GM23338 (cell line): ENCODE measurements around the gene CSNK1A1. TPM values are rescaled to one million over a fixed set of nuclear protein-coding genes. Genes with fewer than 3 reads are reported as not detected.

Source experiments
- ATAC-seq: fragments of 200-7000 bp; cut with Tn5 transposase; 3 replicates; pipeline ENCODE4 v1.9.1; 2020
- DNase-seq: peaks from one replicate; pipeline ENCODE4 v3.0.0-alpha.2; 2015; ENCODE audit warnings: low spot score
- H2AFZ ChIP-seq: fragments of 200-600 bp; sonication (generic); 2 replicates; pipeline ENCODE4 v1.8.0; 2016; ENCODE audit warnings: antibody characterized with exemption, mild to moderate bottlenecking, moderate library complexity
- H3F3A ChIP-seq: fragments of 200-600 bp; sonication (generic); replicated peaks from 2 replicates; pipeline ENCODE4 v1.8.0; 2017; ENCODE audit warnings: antibody characterized with exemption, mixed run types, low read depth
- H3K27ac ChIP-seq: fragments of 200-600 bp; sonication (generic); 2 replicates; pipeline ENCODE4 v1.6.1; 2016; ENCODE audit warnings: low read depth
- H3K27me3 ChIP-seq: fragments of 200-600 bp; sonication (generic); 2 replicates; pipeline ENCODE4 v1.8.0; 2016; ENCODE audit warnings: mild to moderate bottlenecking, mixed run types, moderate library complexity; ENCODE audit not compliant: insufficient read depth
- H3K36me3 ChIP-seq: fragments of 200-600 bp; sonication (generic); 2 replicates; pipeline ENCODE4 v1.8.0; 2016; ENCODE audit warnings: mild to moderate bottlenecking; ENCODE audit not compliant: insufficient read depth
- H3K4me1 ChIP-seq: fragments of 200-600 bp; sonication (generic); 2 replicates; pipeline ENCODE4 v1.8.0; 2016; ENCODE audit warnings: mild to moderate bottlenecking, moderate library complexity; ENCODE audit not compliant: insufficient read depth
- H3K4me2 ChIP-seq: fragments of 200-600 bp; sonication (generic); 2 replicates; pipeline ENCODE4 v1.7.1; 2017; ENCODE audit warnings: mixed run types
- H3K4me3 ChIP-seq: fragments of 200-600 bp; sonication (generic); 2 replicates; pipeline ENCODE4 v1.6.1; 2016; ENCODE audit warnings: mixed run types
- H3K79me2 ChIP-seq: fragments of 200-600 bp; sonication (generic); replicated peaks from 2 replicates; pipeline ENCODE4 v1.8.0; 2017; ENCODE audit warnings: mild to moderate bottlenecking; ENCODE audit not compliant: insufficient read depth
- H3K9me2 ChIP-seq: fragments of 200-600 bp; sonication (generic); 2 replicates; pipeline ENCODE4 v1.8.0; 2017; ENCODE audit not compliant: insufficient read depth
- H4K20me1 ChIP-seq: fragments of 200-600 bp; sonication (generic); replicated peaks from 2 replicates; pipeline ENCODE4 v1.8.0; 2017; ENCODE audit warnings: mild to moderate bottlenecking; ENCODE audit not compliant: insufficient read depth
- H3K27ac Mint-ChIP-seq: 2 replicates; pipeline ENCODE4 v1.8.0; 2020; ENCODE audit warnings: inconsistent platforms, mild to moderate bottlenecking, moderate library complexity, mixed read lengths
- H3K27me3 Mint-ChIP-seq: 3 replicates; pipeline ENCODE4 v1.8.0; 2022; ENCODE audit warnings: low read depth, mild to moderate bottlenecking, moderate library complexity, mixed read lengths, inconsistent platforms; ENCODE audit not compliant: insufficient read depth, poor library complexity
- H3K36me3 Mint-ChIP-seq: 3 replicates; pipeline ENCODE4 v1.8.0; 2021; ENCODE audit warnings: low read depth, mild to moderate bottlenecking, inconsistent platforms, moderate library complexity, mixed read lengths
- H3K4me1 Mint-ChIP-seq: 3 replicates; pipeline ENCODE4 v1.8.0; 2020; ENCODE audit warnings: mild to moderate bottlenecking, inconsistent platforms, mixed read lengths
- H3K4me3 Mint-ChIP-seq: 3 replicates; pipeline ENCODE4 v1.8.0; 2021; ENCODE audit warnings: moderate library complexity, mild to moderate bottlenecking, inconsistent platforms, mixed read lengths
- H3K9me3 Mint-ChIP-seq: 3 replicates; pipeline ENCODE4 v1.8.0; 2020; ENCODE audit warnings: moderate library complexity, mild to moderate bottlenecking, inconsistent platforms, mixed read lengths
- EZH2 ChIP-seq: fragments of 200-600 bp; sonication (generic); IDR thresholded peaks from one replicate; pipeline ENCODE4 v1.8.0; 2017; ENCODE audit warnings: antibody characterized with exemption, mild to moderate bottlenecking, low read depth; ENCODE audit not compliant: unreplicated experiment
- EZH2phosphoT487 ChIP-seq: fragments of 200-600 bp; sonication (generic); IDR thresholded peaks from one replicate; pipeline ENCODE4 v1.8.1; 2018; ENCODE audit warnings: antibody characterized with exemption; ENCODE audit not compliant: unreplicated experiment
- STAT1 ChIP-seq: IDR thresholded peaks from one replicate; pipeline ENCODE4 v1.6.1; 2016; ENCODE audit warnings: antibody characterized with exemption; ENCODE audit not compliant: unreplicated experiment
- polyA plus RNA-seq: library from polyadenylated mRNA; unstranded; fragments of >200 nt; fragmentation: Nextera tagmentation; extraction: Ambion mirVana; gene quantifications from 2 replicates; pipeline ENCODE4 v1.2.1, GENCODE V29; 2016
- total RNA-seq: library from RNA; depleted of rRNA; stranded (reverse); fragments of >200 nt; shearing (Covaris generic); gene quantifications from 2 replicates; pipeline ENCODE4 v1.2.3, GENCODE V29; 2014
- TF ChIP-seq, protein P1 (sequence below): fragments of 250-450 bp; sonication (Bioruptor Pico); IDR thresholded peaks from 2 replicates; pipeline ENCODE4 v1.5.0; 2020; ENCODE audit warnings: mild to moderate bottlenecking, moderate library complexity

The CSNK1A1 gene
- total and polyA plus RNA-seq, 2 experiments from 2014 or later, result 110 to 233 TPM

DNA sequence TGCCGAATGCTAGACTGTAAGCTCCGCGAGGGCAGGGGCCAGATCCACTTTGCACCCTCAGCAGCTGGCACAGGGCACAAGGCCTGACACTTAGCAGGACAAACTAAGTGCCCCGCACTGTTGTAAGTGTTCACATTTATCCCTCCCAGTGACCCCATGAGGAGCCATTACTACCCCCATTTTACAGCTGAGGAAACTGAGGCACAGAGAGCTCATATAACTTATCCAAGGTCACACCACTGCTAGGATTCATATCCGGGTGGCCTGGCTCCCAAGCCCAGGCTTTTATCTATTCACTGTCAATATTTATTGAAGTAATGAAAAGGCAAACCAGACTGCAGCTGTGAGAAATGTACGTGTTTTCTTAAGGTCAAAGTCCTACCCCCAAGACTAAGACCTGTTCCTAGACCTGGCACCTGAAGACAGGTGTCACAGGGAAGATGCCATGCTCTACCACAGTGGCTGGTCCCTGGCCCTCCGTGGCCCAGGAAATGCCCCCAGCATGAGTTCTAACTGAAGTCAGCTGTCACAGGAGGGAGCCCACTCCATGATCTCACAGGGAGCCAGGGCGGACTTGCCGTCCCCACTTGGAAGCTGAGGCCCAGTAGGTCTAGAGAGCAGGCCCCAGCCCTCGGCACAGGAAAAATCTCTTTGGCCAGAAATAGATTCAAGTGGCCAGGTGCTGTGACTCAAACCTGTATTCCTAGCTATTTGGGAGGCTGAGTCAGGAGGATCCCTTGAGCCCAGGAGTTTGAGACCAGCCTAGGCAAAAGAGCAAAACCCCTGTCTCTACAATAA, 97.4 kb downstream of the CSNK1A1 start (continued):
- TF ChIP-seq, protein P1, sequence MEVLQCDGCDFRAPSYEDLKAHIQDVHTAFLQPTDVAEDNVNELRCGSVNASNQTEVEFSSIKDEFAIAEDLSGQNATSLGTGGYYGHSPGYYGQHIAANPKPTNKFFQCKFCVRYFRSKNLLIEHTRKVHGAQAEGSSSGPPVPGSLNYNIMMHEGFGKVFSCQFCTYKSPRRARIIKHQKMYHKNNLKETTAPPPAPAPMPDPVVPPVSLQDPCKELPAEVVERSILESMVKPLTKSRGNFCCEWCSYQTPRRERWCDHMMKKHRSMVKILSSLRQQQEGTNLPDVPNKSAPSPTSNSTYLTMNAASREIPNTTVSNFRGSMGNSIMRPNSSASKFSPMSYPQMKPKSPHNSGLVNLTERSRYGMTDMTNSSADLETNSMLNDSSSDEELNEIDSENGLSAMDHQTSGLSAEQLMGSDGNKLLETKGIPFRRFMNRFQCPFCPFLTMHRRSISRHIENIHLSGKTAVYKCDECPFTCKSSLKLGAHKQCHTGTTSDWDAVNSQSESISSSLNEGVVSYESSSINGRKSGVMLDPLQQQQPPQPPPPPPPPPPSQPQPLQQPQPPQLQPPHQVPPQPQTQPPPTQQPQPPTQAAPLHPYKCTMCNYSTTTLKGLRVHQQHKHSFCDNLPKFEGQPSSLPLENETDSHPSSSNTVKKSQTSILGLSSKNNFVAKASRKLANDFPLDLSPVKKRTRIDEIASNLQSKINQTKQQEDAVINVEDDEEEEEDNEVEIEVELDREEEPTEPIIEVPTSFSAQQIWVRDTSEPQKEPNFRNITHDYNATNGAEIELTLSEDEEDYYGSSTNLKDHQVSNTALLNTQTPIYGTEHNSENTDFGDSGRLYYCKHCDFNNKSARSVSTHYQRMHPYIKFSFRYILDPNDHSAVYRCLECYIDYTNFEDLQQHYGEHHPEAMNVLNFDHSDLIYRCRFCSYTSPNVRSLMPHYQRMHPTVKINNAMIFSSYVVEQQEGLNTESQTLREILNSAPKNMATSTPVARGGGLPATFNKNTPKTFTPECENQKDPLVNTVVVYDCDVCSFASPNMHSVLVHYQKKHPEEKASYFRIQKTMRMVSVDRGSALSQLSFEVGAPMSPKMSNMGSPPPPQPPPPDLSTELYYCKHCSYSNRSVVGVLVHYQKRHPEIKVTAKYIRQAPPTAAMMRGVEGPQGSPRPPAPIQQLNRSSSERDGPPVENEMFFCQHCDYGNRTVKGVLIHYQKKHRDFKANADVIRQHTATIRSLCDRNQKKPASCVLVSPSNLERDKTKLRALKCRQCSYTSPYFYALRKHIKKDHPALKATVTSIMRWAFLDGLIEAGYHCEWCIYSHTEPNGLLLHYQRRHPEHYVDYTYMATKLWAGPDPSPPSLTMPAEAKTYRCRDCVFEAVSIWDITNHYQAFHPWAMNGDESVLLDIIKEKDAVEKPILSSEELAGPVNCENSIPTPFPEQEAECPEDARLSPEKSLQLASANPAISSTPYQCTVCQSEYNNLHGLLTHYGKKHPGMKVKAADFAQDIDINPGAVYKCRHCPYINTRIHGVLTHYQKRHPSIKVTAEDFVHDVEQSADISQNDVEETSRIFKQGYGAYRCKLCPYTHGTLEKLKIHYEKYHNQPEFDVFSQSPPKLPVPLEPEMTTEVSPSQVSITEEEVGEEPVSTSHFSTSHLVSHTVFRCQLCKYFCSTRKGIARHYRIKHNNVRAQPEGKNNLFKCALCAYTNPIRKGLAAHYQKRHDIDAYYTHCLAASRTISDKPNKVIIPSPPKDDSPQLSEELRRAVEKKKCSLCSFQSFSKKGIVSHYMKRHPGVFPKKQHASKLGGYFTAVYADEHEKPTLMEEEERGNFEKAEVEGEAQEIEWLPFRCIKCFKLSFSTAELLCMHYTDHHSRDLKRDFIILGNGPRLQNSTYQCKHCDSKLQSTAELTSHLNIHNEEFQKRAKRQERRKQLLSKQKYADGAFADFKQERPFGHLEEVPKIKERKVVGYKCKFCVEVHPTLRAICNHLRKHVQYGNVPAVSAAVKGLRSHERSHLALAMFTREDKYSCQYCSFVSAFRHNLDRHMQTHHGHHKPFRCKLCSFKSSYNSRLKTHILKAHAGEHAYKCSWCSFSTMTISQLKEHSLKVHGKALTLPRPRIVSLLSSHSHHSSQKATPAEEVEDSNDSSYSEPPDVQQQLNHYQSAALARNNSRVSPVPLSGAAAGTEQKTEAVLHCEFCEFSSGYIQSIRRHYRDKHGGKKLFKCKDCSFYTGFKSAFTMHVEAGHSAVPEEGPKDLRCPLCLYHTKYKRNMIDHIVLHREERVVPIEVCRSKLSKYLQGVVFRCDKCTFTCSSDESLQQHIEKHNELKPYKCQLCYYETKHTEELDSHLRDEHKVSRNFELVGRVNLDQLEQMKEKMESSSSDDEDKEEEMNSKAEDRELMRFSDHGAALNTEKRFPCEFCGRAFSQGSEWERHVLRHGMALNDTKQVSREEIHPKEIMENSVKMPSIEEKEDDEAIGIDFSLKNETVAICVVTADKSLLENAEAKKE, result no peak

DNA sequence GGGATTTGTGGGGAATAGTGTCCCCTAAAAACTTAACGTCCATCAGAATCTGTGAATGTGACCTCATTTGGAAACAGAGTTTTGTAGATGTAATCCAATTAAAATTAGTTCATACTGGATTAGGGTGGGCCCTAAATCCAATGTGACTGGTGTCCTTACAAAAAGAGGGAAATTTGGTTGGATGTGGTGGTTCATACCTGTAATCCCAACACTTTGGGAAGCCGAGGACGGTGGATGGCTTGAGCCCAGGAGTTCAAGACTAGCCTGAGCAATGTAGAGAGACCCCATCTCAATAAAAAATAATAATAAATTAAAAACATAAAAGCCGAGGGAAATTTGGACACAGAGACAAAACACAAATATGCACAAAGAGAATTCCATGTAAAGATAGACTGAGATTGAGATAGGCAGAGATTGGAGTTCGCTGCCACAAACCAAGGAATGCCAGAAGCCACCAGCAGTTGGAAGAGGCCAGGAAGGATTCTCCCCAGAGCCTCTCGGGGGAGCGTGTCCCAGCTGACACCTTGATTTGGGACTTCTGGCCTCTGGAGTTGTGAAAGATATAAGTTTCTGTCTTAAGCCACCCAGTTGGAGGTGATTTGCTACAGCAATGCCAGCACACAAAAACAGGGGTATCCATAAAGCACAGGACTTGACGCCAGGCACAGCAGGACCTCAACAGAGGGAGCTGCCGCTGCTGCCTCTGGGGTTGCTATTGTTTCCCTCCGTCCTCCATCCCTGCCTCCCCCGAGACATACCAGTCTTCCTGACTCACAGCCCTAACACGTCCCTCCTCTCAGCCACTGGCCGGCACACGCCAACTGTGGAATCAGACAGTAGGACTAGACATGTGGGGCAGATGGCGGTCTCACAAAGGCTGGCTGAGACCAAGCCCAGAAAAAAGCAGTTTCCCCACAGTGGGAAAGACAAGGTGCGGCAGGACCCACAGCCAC, 98.3 kb downstream of the CSNK1A1 start:
- Histone ChIP-seq H3F3A (0 out of 2 replicates have a peak, but pooled peaks cover 4% of the 10 kb centered on the region), H3K36me3 (no peaks in the 10 kb centered on the region), H3K27me3 (no peaks in the 10 kb centered on the region), H2AFZ (peak overlapping the region; percentile 96), H3K27ac (no peak overlapping the region), H3K4me2 (no peak overlapping the region), H3K4me1 (peaks cover 13% of the 10 kb centered on the region), H3K79me2 (no peaks in the 10 kb centered on the region), H4K20me1 (no peaks in the 10 kb centered on the region), H3K4me3 (no peak overlapping the region), H3K9me2 (no peaks in the 10 kb centered on the region)
- ATAC-seq (peak; percentile 67), DNase-seq (peak; percentile 44)
- Mint-ChIP-seq H3K27ac (peak overlapping the region; percentile 72; the same call in 1 of the 2 replicates), H3K36me3 (no peaks in the 10 kb centered on the region), H3K9me3 (no peaks in the 10 kb centered on the region), H3K4me3 (no peak overlapping the region), H3K27me3 (peaks cover 16% of the 10 kb centered on the region), H3K4me1 (peaks cover 29% of the 10 kb centered on the region)
- no peak for TF ChIP-seq EZH2phosphoT487
- TF ChIP-seq, protein P1, result no peak
- TF ChIP-seq EZH2, result no peak
- TF ChIP-seq STAT1, result no peak
